HepG2 (cell line): ENCODE measurements around the gene EEF1A1. TPM values are rescaled to one million over a fixed set of nuclear protein-coding genes. Genes with fewer than 3 reads are reported as not detected.
A peak's percentile ranks its signal among the peaks of the same experiment; 100 is the strongest.

Experiments used
- ATAC-seq: fragments of 200-7000 bp; cut with Tn5 transposase; 3 replicates; pipeline ENCODE4 v1.9.1; 2020; ENCODE audit warnings: mild to moderate bottlenecking, moderate library complexity
- Bru-seq: library from RNA; stranded (reverse); fragments of 400-500 nt; gene quantifications from one replicate; lab custom pipeline; 2021; lab: Mats Ljungman, UMichigan
- BruChase-seq, 2 experiments: library from RNA; stranded (reverse); fragments of 400-500 nt; gene quantifications; one replicate each; lab custom pipeline; 2021; lab: Mats Ljungman, UMichigan
- BruUV-seq: library from RNA; stranded (reverse); fragments of 400-500 nt; replicated peaks from 2 replicates; lab custom pipeline; 2021; lab: Mats Ljungman, UMichigan
- CTCF ChIA-PET: fragments of 300-600 bp; formaldehyde crosslinking; extraction: SDS; loops from one replicate; lab custom pipeline; 2021; ENCODE audit warnings: low total read pairs, inconsistent platforms, low intra/inter-chr PET ratio; lab: Yijun Ruan, JAX
- POLR2A ChIA-PET: fragments of 350-600 bp; sonication (Branson Sonifier 250); formaldehyde crosslinking; loops from one replicate; lab custom pipeline; 2020; ENCODE audit warnings: antibody characterized with exemption, inconsistent platforms; lab: Yijun Ruan, JAX
- DNase-seq: peaks from one replicate; pipeline ENCODE4 v3.0.0-alpha.2; 2015; ENCODE audit warnings: low spot score
- FAIRE-seq: peaks from 3 replicates; lab custom pipeline; 2011; peaks lifted over from hg19 to GRCh38; lab: Jason Lieb, UNC
- H2AFZ ChIP-seq: one replicate; pipeline ENCODE4 v1.6.1; 2011; ENCODE audit warnings: low read length, inconsistent platforms
- H3K27ac ChIP-seq: fragments of 300-600 bp; 3 replicates; pipeline ENCODE4 v1.8.0; 2011; ENCODE audit warnings: mixed run types, mild to moderate bottlenecking, mixed read lengths, low read length, inconsistent platforms; ENCODE audit not compliant: insufficient read depth; ENCODE audit errors: extremely low read length
- H3K27me3 ChIP-seq, 2 experiments: fragments of 200-600 bp in 1 of 2; 2 replicates in 1 of 2; 3 replicates in 1 of 2; pipeline versions ENCODE4 v1.6.0 to v1.8.0; 2011; ENCODE audit warnings: low read length in 2 of 2, mild to moderate bottlenecking in 2 of 2, moderate library complexity in 2 of 2, inconsistent platforms in 1 of 2; ENCODE audit not compliant: insufficient read depth in 2 of 2, control insufficient read depth in 1 of 2
- H3K36me3 ChIP-seq, 2 experiments: fragments of 200-600 bp in 1 of 2; replicated peaks in 1 of 2; 2 replicates in 1 of 2; 3 replicates in 1 of 2; pipeline versions ENCODE4 v1.5.1 to v1.8.0; 2011; ENCODE audit warnings: low read length in 2 of 2, inconsistent platforms in 1 of 2; ENCODE audit not compliant: insufficient read depth in 2 of 2, control insufficient read depth in 1 of 2
- H3K4me1 ChIP-seq: 2 replicates; pipeline ENCODE4 v1.5.1; 2012; ENCODE audit warnings: low read length, inconsistent platforms; ENCODE audit not compliant: insufficient read depth
- H3K4me2 ChIP-seq: 2 replicates; pipeline ENCODE4 v1.6.0; 2011; ENCODE audit warnings: low read depth, low read length, inconsistent platforms
- H3K4me3 ChIP-seq, 3 experiments: fragments of 200-600 bp in 1 of 3; sonication (generic), shearing (Covaris generic) in 1 of 3; replicated peaks in 1 of 3; 2 replicates each; pipeline ENCODE4 v1.5.1; 2011 to 2016; ENCODE audit warnings: low read length in 3 of 3, inconsistent platforms in 2 of 3, low read depth in 2 of 3, mild to moderate bottlenecking in 2 of 3, control low read depth in 1 of 3, mixed read lengths in 1 of 3; ENCODE audit not compliant: insufficient read depth in 1 of 3
- H3K79me2 ChIP-seq: one replicate; pipeline ENCODE4 v1.6.1; 2011; ENCODE audit warnings: low read length, inconsistent platforms; ENCODE audit not compliant: insufficient read depth
- H3K9ac ChIP-seq: 2 replicates; pipeline ENCODE4 v1.6.0; 2011; ENCODE audit warnings: mild to moderate bottlenecking, low read depth, low read length, inconsistent platforms; ENCODE audit not compliant: insufficient read depth
- H3K9me3 ChIP-seq: 2 replicates; pipeline ENCODE4 v1.5.1; 2012; ENCODE audit warnings: mild to moderate bottlenecking, low read length
- H4K20me1 ChIP-seq: 2 replicates; pipeline ENCODE4 v1.6.0; 2011; ENCODE audit warnings: inconsistent platforms, mild to moderate bottlenecking, low read length, moderate library complexity; ENCODE audit not compliant: insufficient read depth
- PCBP2 ChIP-seq: fragments of 200-400 bp; formaldehyde crosslinking; optimal IDR thresholded peaks from 2 replicates; pipeline ENCODE3; 2018; ENCODE audit warnings: low read length, low read depth; ENCODE audit not compliant: poor library complexity, severe bottlenecking
- ZFP36L1 ChIP-seq: sonication (generic); formaldehyde crosslinking; IDR thresholded peaks from 2 replicates; pipeline ENCODE4 v1.8.0; 2022; ENCODE audit warnings: mild to moderate bottlenecking, missing genetic modification reagents, moderate library complexity
- ZNF878 ChIP-seq: sonication (generic); formaldehyde crosslinking; IDR thresholded peaks from 2 replicates; pipeline ENCODE4 v1.8.1; 2023; ENCODE audit warnings: mild to moderate bottlenecking, missing genetic modification reagents, moderate library complexity
- WGBS: methylation state at CpG from one replicate; pipeline ENCODE4 v1.1.6; 2017; ENCODE audit warnings: low lambda C conversion rate; 5-methylcytosine and 5-hydroxymethylcytosine counted together
- in situ Hi-C: cut with HindIII; loops from 2 replicates; pipeline ENCODE4 v1.10.0; 2017; ENCODE audit warnings: low pct_unique_long_range_greater_than_20kb; ENCODE audit not compliant: extremely low pct_ligation_motif_present
- intact Hi-C: fragments of 100-400 bp; cut with micrococcal nuclease; formaldehyde crosslinking; loops from one replicate; pipeline ENCODE4 v1.10.0; 2022; ENCODE audit not compliant: unreplicated experiment
- long read RNA-seq, 2 experiments: library from RNA in 1 of 2; library from polyadenylated mRNA in 1 of 2; stranded (forward) in 1 of 2; unstranded in 1 of 2; transcript quantifications; one replicate each; pipeline ENCODE4 v2.0.0, GENCODE V29; 2019 to 2022
- polyA minus RNA-seq, 3 experiments: library from RNA; depleted of rRNA, polyadenylated mRNA; stranded (reverse); fragments of >200 nt; gene quantifications; 2 replicates each; pipeline ENCODE4 v1.2.3, GENCODE V29; 2011; ENCODE audit warnings: low replicate concordance in 1 of 3
- polyA plus RNA-seq, 8 experiments: library from polyadenylated mRNA; depleted of rRNA in 3 of 8; stranded (reverse) in 7 of 8; unstranded in 1 of 8; fragments of >200 nt; fragmentation: Illumina TruSeq in 4 of 8; extraction: Trizol in 4 of 8; gene quantifications; 2 replicates each; pipeline versions ENCODE4 v1.2.1 to v1.2.3, GENCODE V29; 2011 to 2016; ENCODE audit warnings: low read depth in 4 of 8, missing spikeins in 1 of 8, mixed read lengths in 1 of 8; ENCODE audit not compliant: insufficient read depth in 1 of 8
- total RNA-seq, 5 experiments: library from RNA; depleted of rRNA; stranded (reverse); fragments of >200 nt; fragmentation: Illumina TruSeq; extraction: Trizol; gene quantifications; 2 replicates each; pipeline ENCODE4 v1.2.3, GENCODE V29; 2016; ENCODE audit warnings: low read depth in 1 of 5
- TF ChIP-seq, protein P1 (sequence below): sonication (generic); formaldehyde crosslinking; IDR thresholded peaks from 2 replicates; pipeline ENCODE4 v1.4.0; 2020; ENCODE audit warnings: missing genetic modification reagents, mild to moderate bottlenecking, borderline replicate concordance
- TF ChIP-seq, protein P2 (sequence below): sonication (generic); formaldehyde crosslinking; IDR thresholded peaks from 2 replicates; pipeline ENCODE4 v1.5.0; 2020; ENCODE audit warnings: missing genetic modification reagents
- TF ChIP-seq, protein P3 (sequence below): sonication (generic); formaldehyde crosslinking; IDR thresholded peaks from 2 replicates; pipeline ENCODE4 v1.9.0; 2021; ENCODE audit warnings: missing genetic modification reagents, borderline replicate concordance
- TF ChIP-seq, protein P4 (sequence below): conservative IDR thresholded peaks from 2 replicates; pipeline ENCODE4 v1.6.1; 2018; ENCODE audit warnings: missing genetic modification reagents

The EEF1A1 gene
- total RNA-seq (2016; rRNA removed; fragmentation: Illumina TruSeq; extraction: Trizol) (13,726 and 19,145 TPM in 2 replicates), polyA plus RNA-seq (2011; rRNA removed) (14,480 and 17,172 TPM in 2 replicates), polyA minus RNA-seq (2011; rRNA and poly(A)+ RNA removed; ENCODE audit: low replicate concordance) (11,031 and 11,693 TPM in 2 replicates), Bru-seq, nascent RNA (percentile 100 among the genes with signal in this experiment), BruChase-seq, experiment 1, labeled RNA remaining after a 6-hour chase (percentile 100 among the genes with signal in this experiment), BruChase-seq, experiment 2, labeled RNA remaining after a 2-hour chase (percentile 100 among the genes with signal in this experiment)
- total RNA-seq (2016; cell fraction: cytosol; rRNA removed; fragmentation: Illumina TruSeq; extraction: Trizol; ENCODE audit: low read depth) = 8,339 and 10,487 TPM in 2 replicates
- 13,733 and 18,946 TPM in 2 replicates for total RNA-seq (2016; cell fraction: insoluble cytoplasmic fraction; rRNA removed; fragmentation: Illumina TruSeq; extraction: Trizol)
- total RNA-seq (2016; cell fraction: membrane; rRNA removed; fragmentation: Illumina TruSeq; extraction: Trizol) = 28,006 and 33,792 TPM in 2 replicates
- total RNA-seq (2016; cell fraction: nucleus; rRNA removed; fragmentation: Illumina TruSeq; extraction: Trizol) = 5,621 and 5,952 TPM in 2 replicates
- polyA plus RNA-seq (2011; cell fraction: cytosol; rRNA removed) = 15,977 and 19,367 TPM in 2 replicates
- 3,845 and 5,107 TPM in 2 replicates for polyA plus RNA-seq (2011; cell fraction: nucleus; rRNA removed)
- polyA plus RNA-seq (2012) = 17,181 and 19,057 TPM in 2 replicates
- 12,881 and 14,827 TPM in 2 replicates for polyA plus RNA-seq (2016; cell fraction: cytosol; fragmentation: Illumina TruSeq; extraction: Trizol; ENCODE audit: low read depth)
- polyA plus RNA-seq (2016; cell fraction: insoluble cytoplasmic fraction; fragmentation: Illumina TruSeq; extraction: Trizol; ENCODE audit: low read depth) = 16,271 and 16,577 TPM in 2 replicates
- 23,858 and 27,229 TPM in 2 replicates for polyA plus RNA-seq (2016; cell fraction: membrane; fragmentation: Illumina TruSeq; extraction: Trizol; ENCODE audit: low read depth)
- polyA plus RNA-seq (2016; cell fraction: nucleus; fragmentation: Illumina TruSeq; extraction: Trizol; ENCODE audit: insufficient read depth, low read depth) = 6,994 and 7,179 TPM in 2 replicates
- 6,843 and 8,738 TPM in 2 replicates for polyA minus RNA-seq (2011; cell fraction: cytosol; rRNA and poly(A)+ RNA removed)
- 1,924 and 3,380 TPM in 2 replicates for polyA minus RNA-seq (2011; cell fraction: nucleus; rRNA and poly(A)+ RNA removed)
- long read RNA-seq, experiment 1, full-length matches to known transcripts = 8,342 of 9,477 reads
- long read RNA-seq, experiment 1, partial matches to known transcripts = 866 of 9,477 reads
- long read RNA-seq, experiment 1, other reads (novel, unspliced or antisense) = 269 of 9,477 reads
- long read RNA-seq, experiment 2, full-length matches to known transcripts = 22,504 of 28,170 reads
- long read RNA-seq, experiment 2, partial matches to known transcripts = 3,406 of 28,170 reads
- long read RNA-seq, experiment 2, other reads (novel, unspliced or antisense) = 2,260 of 28,170 reads

DNA sequence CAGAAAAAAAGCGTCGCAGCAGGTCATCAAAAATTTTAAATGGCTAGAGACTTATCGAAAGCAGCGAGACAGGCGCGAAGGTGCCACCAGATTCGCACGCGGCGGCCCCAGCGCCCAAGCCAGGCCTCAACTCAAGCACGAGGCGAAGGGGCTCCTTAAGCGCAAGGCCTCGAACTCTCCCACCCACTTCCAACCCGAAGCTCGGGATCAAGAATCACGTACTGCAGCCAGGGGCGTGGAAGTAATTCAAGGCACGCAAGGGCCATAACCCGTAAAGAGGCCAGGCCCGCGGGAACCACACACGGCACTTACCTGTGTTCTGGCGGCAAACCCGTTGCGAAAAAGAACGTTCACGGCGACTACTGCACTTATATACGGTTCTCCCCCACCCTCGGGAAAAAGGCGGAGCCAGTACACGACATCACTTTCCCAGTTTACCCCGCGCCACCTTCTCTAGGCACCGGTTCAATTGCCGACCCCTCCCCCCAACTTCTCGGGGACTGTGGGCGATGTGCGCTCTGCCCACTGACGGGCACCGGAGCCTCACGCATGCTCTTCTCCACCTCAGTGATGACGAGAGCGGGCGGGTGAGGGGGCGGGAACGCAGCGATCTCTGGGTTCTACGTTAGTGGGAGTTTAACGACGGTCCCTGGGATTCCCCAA lies at the start of gene EEF1A1:
Gene EEF1A1 (minus strand): TSS at position 345 of the 663 bp plus-strand sequence. CDS start 1,006 bp downstream, outside the sequence.
- H4K20me1 ChIP-seq = peaks cover 44% of the 10 kb centered on the region
- peak within 1 kb of the TSS; percentile 78 to 100 (median 97) for H3K4me3 ChIP-seq
- no peaks in the 10 kb centered on the region; a peak in 1 of 5 replicates for H3K27me3 ChIP-seq
- WGBS = under 1% methylated on average over 15 of the region's 53 CpGs
- in situ Hi-C loops = loop anchor here (5.0 to 10.0 kb wide), 2 partner anchors 64 to 86 kb away; no protein-coding TSS in a partner anchor
- H3K9ac ChIP-seq = peak within 1 kb of the TSS; percentile 100
- peak within 1 kb of the TSS; percentile 100 for H3K27ac ChIP-seq
- intact Hi-C loops = loop anchor here (1.0 to 5.0 kb wide), 3 partner anchors 46 to 133 kb away; no protein-coding TSS in a partner anchor
- ATAC-seq = peak; percentile 79
- peak; percentile 47 for FAIRE-seq
- no TSS peak for BruUV-seq
- H3K36me3 ChIP-seq = peaks cover 7 to 33% of the 10 kb centered on the region in 2 experiments
- CTCF ChIA-PET = no interaction called here
- H2AFZ ChIP-seq = no peak within 1 kb of the TSS
- peaks cover 28% of the 10 kb centered on the region for H3K79me2 ChIP-seq
- H3K4me2 ChIP-seq = peak within 1 kb of the TSS; percentile 91
- peaks cover 46% of the 10 kb centered on the region for H3K4me1 ChIP-seq
- DNase-seq = peak; percentile 98
- POLR2A ChIA-PET = interaction anchor here (0.9 to 6.5 kb wide), 27 partner anchors 8 to 175 kb away, joined by 3 to 130 read pairs (median 8); partner anchors contain the start of genes CD109, MTO1 and SLC17A5
- no peaks in the 10 kb centered on the region for H3K9me3 ChIP-seq
- TF ChIP-seq, protein P1, sequence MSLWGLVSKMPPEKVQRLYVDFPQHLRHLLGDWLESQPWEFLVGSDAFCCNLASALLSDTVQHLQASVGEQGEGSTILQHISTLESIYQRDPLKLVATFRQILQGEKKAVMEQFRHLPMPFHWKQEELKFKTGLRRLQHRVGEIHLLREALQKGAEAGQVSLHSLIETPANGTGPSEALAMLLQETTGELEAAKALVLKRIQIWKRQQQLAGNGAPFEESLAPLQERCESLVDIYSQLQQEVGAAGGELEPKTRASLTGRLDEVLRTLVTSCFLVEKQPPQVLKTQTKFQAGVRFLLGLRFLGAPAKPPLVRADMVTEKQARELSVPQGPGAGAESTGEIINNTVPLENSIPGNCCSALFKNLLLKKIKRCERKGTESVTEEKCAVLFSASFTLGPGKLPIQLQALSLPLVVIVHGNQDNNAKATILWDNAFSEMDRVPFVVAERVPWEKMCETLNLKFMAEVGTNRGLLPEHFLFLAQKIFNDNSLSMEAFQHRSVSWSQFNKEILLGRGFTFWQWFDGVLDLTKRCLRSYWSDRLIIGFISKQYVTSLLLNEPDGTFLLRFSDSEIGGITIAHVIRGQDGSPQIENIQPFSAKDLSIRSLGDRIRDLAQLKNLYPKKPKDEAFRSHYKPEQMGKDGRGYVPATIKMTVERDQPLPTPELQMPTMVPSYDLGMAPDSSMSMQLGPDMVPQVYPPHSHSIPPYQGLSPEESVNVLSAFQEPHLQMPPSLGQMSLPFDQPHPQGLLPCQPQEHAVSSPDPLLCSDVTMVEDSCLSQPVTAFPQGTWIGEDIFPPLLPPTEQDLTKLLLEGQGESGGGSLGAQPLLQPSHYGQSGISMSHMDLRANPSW (CRISPR knock-in tag) = peak; percentile 61; the same call in 1 of the 2 replicates
- TF ChIP-seq, protein P2, sequence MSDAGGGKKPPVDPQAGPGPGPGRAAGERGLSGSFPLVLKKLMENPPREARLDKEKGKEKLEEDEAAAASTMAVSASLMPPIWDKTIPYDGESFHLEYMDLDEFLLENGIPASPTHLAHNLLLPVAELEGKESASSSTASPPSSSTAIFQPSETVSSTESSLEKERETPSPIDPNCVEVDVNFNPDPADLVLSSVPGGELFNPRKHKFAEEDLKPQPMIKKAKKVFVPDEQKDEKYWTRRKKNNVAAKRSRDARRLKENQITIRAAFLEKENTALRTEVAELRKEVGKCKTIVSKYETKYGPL (CRISPR knock-in tag) = no peak; the same call in 1 of the 2 replicates
- TF ChIP-seq PCBP2 (no peak), ZFP36L1 (0 out of 2 replicates have a peak, but pooled peaks have one; percentile 71), ZNF878 (CRISPR knock-in tag) (peak; percentile 96; the same call in 1 of the 2 replicates)
- TF ChIP-seq, protein P3, sequence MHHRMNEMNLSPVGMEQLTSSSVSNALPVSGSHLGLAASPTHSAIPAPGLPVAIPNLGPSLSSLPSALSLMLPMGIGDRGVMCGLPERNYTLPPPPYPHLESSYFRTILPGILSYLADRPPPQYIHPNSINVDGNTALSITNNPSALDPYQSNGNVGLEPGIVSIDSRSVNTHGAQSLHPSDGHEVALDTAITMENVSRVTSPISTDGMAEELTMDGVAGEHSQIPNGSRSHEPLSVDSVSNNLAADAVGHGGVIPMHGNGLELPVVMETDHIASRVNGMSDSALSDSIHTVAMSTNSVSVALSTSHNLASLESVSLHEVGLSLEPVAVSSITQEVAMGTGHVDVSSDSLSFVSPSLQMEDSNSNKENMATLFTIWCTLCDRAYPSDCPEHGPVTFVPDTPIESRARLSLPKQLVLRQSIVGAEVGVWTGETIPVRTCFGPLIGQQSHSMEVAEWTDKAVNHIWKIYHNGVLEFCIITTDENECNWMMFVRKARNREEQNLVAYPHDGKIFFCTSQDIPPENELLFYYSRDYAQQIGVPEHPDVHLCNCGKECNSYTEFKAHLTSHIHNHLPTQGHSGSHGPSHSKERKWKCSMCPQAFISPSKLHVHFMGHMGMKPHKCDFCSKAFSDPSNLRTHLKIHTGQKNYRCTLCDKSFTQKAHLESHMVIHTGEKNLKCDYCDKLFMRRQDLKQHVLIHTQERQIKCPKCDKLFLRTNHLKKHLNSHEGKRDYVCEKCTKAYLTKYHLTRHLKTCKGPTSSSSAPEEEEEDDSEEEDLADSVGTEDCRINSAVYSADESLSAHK (CRISPR knock-in tag) = no peak
- TF ChIP-seq, protein P4, sequence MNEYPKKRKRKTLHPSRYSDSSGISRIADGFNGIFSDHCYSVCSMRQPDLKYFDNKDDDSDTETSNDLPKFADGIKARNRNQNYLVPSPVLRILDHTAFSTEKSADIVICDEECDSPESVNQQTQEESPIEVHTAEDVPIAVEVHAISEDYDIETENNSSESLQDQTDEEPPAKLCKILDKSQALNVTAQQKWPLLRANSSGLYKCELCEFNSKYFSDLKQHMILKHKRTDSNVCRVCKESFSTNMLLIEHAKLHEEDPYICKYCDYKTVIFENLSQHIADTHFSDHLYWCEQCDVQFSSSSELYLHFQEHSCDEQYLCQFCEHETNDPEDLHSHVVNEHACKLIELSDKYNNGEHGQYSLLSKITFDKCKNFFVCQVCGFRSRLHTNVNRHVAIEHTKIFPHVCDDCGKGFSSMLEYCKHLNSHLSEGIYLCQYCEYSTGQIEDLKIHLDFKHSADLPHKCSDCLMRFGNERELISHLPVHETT (CRISPR knock-in tag) = 0 out of 2 replicates have a peak, but pooled peaks have one; percentile 5
